ENCODE results near the gene LRRK1.

- TF ChIP-seq CTCF (IDR thresholded peaks at IDR 0.05) (no peak), EZH2phosphoT487 (IDR thresholded peaks at IDR 0.05) (no peak), EZH2 (IDR thresholded peaks at IDR 0.05) (no peak)
Observed at GRCh38 chr15:100966997-100967396, 47.8 kb downstream of the LRRK1 start.

Data from neural progenitor cell (in vitro differentiated cells).